Hepatocyte (in vitro differentiated cells): ENCODE data around the gene ERCC3.

Experiments used
- CTCF ChIP-seq: fragments of 200-600 bp; sonication (generic); IDR thresholded peaks from 2 replicates; pipeline ENCODE4 v1.5.1; 2016; ENCODE audit warnings: antibody characterized with exemption, mild to moderate bottlenecking; ENCODE audit not compliant: poor library complexity
- EZH2 ChIP-seq: fragments of 200-600 bp; sonication (generic); IDR thresholded peaks from 2 replicates; pipeline ENCODE4 v1.6.1; 2016; ENCODE audit warnings: antibody characterized with exemption, mild to moderate bottlenecking, borderline replicate concordance

- TF ChIP-seq CTCF, result no peak
- TF ChIP-seq EZH2, result no peak
These were observed 75.2 kb downstream of the ERCC3 start for GRCh38 chr2:127218812-127219170.
